ENCODE results near the gene NCKAP5L.

The NCKAP5L gene

GRCh38 chr12:49793620-49794019 lies 34.6 kb downstream of the NCKAP5L start:
- no peak overlapping the region for H3K4me3 ChIP-seq (ENCODE audit: insufficient read depth, low read length, poor library complexity, severe bottlenecking)
- no peaks in the 10 kb centered on the region for H3K79me2 ChIP-seq (ENCODE audit: insufficient read depth, low read length)
- no peaks in the 10 kb centered on the region for H3K36me3 ChIP-seq (ENCODE audit: low read length)
- no peaks in the 10 kb centered on the region for H3K9me2 ChIP-seq (replicated peaks; ENCODE audit: insufficient read depth, low read length)
- H3K27ac ChIP-seq (ENCODE audit: low read depth, low read length): no peak overlapping the region
- TF ChIP-seq CTCF (IDR thresholded peaks at IDR 0.05; ENCODE audit: insufficient read depth, low read length, poor library complexity, severe bottlenecking) (no peak), EZH2phosphoT487 (conservative IDR thresholded peaks at IDR 0.05; ENCODE audit: low read length) (no peak)
- H2AFZ ChIP-seq (ENCODE audit: low read depth, low read length, severe bottlenecking): no peak overlapping the region
- H3F3A ChIP-seq (ENCODE audit: insufficient read depth): no peaks in the 10 kb centered on the region
- no peaks in the 10 kb centered on the region for H4K20me1 ChIP-seq (ENCODE audit: low read depth, low read length)
- H3K4me2 ChIP-seq (ENCODE audit: low read depth, low read length, poor library complexity, severe bottlenecking): no peak overlapping the region
- H3K27me3 ChIP-seq (ENCODE audit: low read length): no peaks in the 10 kb centered on the region
- no peak overlapping the region for H3K9ac ChIP-seq (ENCODE audit: low read length)
- H3K9me3 ChIP-seq (ENCODE audit: insufficient read depth, low read length): no peaks in the 10 kb centered on the region

- Histone ChIP-seq H3K36me3 (ENCODE audit: low read length) (no peaks in the 10 kb centered on the region), H3K4me3 (ENCODE audit: insufficient read depth, low read length, poor library complexity, severe bottlenecking) (no peak overlapping the region), H3K9ac (ENCODE audit: low read length) (no peak overlapping the region), H3K27me3 (ENCODE audit: low read length) (no peaks in the 10 kb centered on the region), H2AFZ (ENCODE audit: low read depth, low read length, severe bottlenecking) (no peak overlapping the region), H3K4me2 (ENCODE audit: low read depth, low read length, poor library complexity, severe bottlenecking) (no peak overlapping the region), H3K9me2 (replicated peaks; ENCODE audit: insufficient read depth, low read length) (no peaks in the 10 kb centered on the region), H3F3A (ENCODE audit: insufficient read depth) (no peaks in the 10 kb centered on the region), H4K20me1 (ENCODE audit: low read depth, low read length) (no peaks in the 10 kb centered on the region), H3K79me2 (ENCODE audit: insufficient read depth, low read length) (no peaks in the 10 kb centered on the region), H3K27ac (ENCODE audit: low read depth, low read length) (no peak overlapping the region), H3K9me3 (ENCODE audit: insufficient read depth, low read length) (no peaks in the 10 kb centered on the region)
- no peak for TF ChIP-seq CTCF (IDR thresholded peaks at IDR 0.05; ENCODE audit: insufficient read depth, low read length, poor library complexity, severe bottlenecking)
- TF ChIP-seq EZH2phosphoT487 (conservative IDR thresholded peaks at IDR 0.05; ENCODE audit: low read length): no peak
Measured at GRCh38 chr12:49792976-49793580, 35.1 kb downstream of the NCKAP5L start.

- Histone ChIP-seq H3K9ac (ENCODE audit: low read length) (no peak overlapping the region), H3K4me2 (ENCODE audit: low read depth, low read length, poor library complexity, severe bottlenecking) (no peak overlapping the region), H3F3A (ENCODE audit: insufficient read depth) (no peaks in the 10 kb centered on the region), H3K79me2 (ENCODE audit: insufficient read depth, low read length) (no peaks in the 10 kb centered on the region), H3K9me3 (ENCODE audit: insufficient read depth, low read length) (no peaks in the 10 kb centered on the region), H3K27me3 (ENCODE audit: low read length) (no peaks in the 10 kb centered on the region), H3K9me2 (replicated peaks; ENCODE audit: insufficient read depth, low read length) (no peaks in the 10 kb centered on the region), H3K4me3 (ENCODE audit: insufficient read depth, low read length, poor library complexity, severe bottlenecking) (no peak overlapping the region), H3K27ac (ENCODE audit: low read depth, low read length) (no peak overlapping the region), H2AFZ (ENCODE audit: low read depth, low read length, severe bottlenecking) (no peak overlapping the region), H3K36me3 (ENCODE audit: low read length) (no peaks in the 10 kb centered on the region), H4K20me1 (ENCODE audit: low read depth, low read length) (no peaks in the 10 kb centered on the region)
- TF ChIP-seq EZH2phosphoT487 (conservative IDR thresholded peaks at IDR 0.05; ENCODE audit: low read length) (no peak), CTCF (IDR thresholded peaks at IDR 0.05; ENCODE audit: insufficient read depth, low read length, poor library complexity, severe bottlenecking) (no peak)
Measured at GRCh38 chr12:49792181-49792970, 35.8 kb downstream of the NCKAP5L start.

Data from SU-DHL-6 (cell line).